GM21390 (cell line): ENCODE data around the gene TMEM8B.

Source experiments
- ATAC-seq: cut with Tn5 transposase; IDR thresholded peaks from one replicate; pipeline ENCODE4 v1.9.1; 2021; ENCODE audit not compliant: unreplicated experiment

Gene TMEM8B

DNA sequence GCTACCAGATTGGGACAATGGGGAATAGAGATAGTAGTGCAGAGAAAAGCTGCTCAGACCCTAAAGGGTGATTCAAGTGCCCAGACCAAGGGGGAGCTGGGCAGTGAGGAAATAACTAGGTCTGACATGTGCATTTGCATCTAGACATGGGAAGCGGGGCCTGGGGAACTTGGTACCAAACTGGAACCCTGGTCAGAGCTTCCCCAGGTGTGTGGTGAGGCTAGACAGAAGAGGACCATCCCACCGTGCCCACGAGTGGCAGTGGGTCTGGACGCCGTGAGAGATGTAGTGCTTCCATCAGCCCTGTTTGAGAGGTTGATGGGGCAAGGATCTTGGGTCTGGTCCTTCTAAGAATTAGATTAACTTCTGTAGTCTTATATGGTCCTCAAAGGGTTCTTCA is 7.6 kb downstream of the TMEM8B start:
- no peak for ATAC-seq

DNA sequence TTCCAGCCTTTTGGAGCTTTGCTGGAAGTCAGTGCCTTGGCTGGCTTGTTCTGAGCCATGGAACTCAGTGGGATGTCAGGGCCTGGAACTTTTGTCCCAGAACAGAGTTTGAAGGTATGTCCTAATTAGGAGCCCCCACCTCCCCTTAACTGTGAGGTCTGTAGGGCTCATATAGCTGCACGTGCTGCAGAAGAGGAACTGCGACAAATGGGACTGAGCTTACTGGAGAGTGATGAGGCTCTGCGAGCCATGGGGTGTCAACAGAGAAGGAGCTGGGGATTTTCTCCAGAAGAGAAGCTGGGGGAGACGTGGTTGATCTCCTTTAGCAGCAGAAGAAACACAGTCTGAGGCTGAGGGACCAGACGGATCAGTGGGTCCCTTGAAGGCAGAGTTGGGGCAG is 10.9 kb downstream of the TMEM8B start:
- ATAC-seq, result no peak

DNA sequence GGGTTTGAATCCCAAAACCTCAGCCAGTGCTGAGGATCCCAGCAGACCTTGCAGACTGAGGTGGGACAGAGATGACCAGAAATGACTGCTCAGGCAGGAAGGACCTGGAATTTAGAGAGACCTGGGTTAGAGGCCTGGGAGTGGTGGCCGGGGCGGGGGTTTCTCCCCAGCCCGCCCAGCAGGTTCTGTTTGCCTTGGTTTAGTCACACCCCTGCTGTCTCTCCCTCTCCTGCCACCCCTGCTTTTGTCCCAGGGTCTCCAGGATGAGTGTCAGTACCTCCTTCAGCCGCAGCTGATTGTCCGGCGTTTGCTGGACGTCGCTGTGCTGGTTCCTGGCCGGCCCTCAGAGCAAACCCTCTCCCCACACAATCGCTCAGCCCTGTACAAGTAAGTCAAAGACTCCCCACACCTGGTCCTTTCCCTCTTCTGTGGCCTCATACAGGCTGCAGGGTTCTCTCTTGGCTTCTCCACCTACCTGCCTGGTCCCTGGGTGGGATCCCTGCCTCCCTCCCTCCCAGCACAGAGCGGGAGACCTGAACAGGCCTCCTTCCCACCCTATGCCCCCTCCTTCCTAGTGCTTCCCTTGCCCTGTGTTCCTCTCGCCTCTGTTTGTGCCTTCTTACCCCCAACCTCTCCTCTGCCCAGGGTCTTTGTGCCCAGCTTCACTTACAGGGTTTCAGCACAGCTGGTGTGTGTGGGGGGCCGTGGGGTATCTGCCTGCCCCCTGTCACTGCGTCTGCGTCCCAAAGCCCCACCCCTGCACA is 12.0 kb downstream of the TMEM8B start:
- no peak for ATAC-seq

DNA sequence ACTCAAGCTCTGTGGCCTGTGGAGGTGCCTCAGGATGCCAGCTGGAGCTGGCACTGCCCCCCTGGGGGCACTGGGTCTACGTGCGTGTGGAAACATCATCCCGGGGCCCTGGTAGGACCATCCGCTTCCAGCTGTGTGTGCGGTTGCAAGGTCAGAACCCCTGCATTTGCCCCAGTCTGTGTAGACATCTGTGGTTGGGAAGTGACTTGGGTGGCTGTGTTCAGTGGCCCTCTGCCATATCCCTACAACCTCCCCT is 12.5 kb downstream of the TMEM8B start:
- no peak for ATAC-seq

DNA sequence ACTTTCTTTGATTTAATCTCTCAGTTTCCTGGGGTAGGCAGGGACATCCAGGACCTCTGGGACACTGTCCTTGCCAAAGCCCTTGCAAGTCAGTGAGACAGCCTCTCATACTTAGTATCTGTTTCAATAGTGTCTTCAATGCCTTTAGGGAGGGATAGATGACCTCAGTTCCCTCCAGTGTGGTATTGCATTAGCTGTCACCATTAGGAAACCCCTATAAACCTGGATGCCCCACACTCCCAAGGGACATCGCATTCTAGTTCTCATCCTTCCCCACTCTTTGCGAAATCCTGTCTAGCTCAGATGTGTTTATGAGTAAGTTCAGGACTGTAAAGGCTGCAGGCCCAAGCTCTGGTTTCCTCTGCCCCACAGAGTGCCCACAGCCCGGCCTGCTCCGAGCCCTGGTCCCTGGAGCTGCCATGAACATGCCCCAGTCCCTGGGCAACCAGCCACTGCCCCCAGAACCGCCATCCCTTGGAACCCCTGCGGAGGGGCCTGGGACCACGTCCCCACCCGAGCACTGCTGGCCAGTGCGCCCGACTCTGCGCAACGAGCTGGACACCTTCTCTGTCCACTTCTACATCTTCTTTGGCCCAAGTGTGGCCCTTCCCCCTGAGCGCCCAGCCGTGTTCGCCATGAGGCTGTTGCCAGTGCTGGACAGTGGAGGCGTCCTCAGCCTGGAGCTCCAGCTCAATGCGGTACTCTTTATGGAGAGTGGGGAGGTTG is 13.2 kb downstream of the TMEM8B start:
- ATAC-seq, result peak; percentile 5

DNA sequence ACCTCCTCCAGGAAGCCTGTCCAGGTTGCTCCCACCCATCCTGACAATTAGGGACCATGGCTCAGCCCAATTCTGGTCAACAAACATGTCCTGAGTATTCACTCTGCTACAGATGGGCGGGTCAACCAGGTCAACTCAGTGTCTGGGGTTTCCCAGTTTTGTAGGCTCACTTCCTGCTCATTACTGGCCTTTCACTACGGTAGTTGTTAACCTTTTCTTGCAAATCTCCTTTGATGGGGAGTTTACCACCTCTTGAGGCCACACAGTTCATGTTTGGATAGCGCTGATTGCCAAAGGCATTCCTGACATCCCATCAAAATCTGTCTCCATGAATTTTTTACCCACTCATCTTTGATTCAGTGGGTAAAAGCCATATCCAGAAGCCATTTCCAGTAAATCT is 13.8 kb downstream of the TMEM8B start:
- peak; percentile 55 for ATAC-seq

DNA sequence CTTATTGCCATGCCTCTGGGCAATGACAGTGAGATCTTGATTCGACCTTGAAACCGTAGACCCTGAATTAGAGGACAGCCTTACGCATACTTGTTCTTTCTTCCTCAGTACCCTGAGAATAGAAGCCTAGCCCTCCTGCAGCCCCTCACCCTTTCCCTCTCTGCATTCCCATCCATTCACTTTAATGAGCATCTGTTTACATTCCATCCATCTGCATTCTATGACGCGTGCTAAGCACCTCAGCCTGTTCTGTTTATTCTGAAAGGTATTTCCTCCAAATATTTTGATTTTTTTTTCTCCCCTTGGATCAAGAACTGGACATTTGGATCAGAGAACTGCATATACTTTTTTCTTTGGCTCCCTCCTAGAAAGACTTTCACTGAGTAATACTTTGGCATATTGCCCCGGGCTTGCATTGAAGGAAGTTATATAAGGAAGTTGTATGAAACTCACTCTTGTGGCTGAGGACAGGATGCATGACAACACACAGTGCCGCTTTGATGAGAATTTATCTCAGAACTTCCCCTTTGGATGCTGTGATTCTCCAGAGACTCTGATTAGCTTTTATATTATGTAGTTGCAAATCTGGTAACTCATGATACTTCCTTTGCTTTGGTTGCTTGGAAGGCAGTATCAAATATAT is 15.7 kb downstream of the TMEM8B start:
- ATAC-seq, result no peak

DNA sequence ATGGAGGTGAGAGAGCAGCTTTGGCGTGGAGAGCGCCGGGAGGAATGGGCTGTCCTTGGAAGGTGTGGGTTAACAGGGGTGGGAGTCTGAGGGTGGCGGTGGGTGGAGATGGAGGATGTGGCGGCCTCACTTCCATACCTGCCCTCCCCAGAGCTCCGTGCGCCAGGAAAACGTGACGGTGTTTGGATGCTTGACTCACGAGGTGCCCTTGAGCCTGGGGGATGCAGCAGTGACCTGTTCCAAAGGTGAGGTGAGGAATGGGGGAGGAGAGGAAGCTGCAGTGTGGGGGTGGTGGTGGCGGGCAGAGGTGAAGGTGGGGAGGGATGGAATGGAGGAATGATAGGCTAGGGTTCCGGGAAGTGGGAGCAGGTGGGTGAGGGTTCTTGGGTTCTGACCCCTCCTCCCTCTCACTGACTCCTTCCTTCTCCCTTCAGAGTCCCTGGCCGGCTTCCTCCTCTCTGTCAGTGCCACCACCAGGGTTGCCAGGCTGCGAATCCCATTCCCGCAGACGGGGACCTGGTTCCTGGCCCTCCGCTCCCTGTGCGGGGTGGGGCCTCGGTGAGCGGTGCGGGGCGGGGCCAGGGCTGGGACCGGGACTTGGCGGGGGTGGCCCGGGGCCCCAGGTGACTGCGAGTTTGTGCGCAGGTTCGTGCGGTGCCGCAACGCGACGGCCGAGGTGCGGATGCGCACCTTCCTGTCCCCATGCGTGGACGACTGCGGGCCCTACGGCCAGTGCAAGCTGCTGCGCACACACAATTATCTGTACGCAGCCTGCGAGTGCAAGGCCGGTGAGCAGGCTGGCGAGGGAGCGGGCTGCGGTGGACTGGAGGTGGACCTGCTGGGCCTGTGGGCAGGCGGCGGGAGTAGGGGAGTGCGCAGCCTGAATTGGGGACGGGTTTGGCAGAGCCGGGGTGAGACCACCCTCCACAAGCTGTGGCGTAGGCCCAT is 17.1 kb downstream of the TMEM8B start:
- ATAC-seq, result no peak

DNA sequence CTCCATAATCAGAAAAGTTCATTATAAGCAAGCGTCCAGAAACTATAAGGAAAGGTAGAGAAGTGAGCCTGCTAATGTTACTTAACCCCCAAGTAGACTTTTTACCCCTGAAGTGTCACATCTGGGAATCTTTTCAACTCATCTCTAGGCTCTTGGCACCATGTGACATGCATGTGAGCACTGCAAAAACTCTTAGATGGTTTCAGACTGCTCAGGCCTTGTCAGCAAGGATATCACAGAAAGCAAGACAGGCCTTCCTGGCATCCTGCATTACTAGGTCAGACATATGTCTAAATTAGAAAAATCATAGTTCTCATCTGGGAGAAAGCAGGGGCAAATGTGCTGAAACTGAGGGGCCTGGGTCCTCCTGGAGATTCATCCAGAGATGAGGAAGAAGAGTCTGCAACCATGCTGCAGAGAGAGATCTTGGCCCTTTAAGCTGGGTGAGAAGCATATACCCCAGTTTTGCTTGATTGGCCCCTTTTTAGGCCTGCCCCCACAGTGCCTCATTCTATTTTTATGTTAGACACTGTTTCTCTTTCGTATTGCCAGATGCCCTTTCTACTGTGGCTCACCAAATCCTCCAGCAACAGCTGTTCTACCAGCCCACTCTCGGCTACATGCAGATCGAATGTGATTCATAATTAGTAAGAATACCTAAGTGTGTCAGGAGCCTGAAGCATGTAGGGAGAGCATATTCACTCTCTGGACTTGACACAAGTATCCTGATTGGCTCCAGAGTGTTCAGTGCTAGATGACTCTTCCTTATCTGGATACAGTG is 19.0 kb downstream of the TMEM8B start:
- ATAC-seq, result peak; percentile 87

DNA sequence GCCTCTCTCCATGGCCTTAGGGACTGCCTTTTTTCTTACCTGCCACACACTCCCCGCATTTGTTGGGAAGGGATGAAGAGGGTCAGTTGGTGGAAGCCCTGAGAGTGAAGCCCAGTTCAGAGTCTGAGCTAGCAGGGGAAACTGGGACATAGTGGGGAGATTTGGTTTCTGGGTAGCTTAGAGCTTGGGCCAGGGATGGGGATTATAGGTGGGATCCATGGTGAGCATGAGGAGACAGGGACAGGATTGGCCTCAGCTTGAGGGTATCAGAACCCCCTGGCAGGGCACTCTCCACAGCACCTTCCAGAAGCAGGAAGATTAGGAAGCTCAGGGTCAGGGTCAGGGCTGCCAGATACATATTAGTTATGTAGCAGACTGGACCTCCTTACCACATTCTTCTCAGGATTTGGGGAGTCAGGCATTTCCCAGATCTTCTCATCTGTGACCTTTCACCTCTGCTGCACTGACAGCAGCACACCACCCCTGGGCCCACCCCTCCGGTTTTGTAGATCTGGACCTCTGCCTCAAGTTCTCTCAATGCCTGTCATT is 23.3 kb downstream of the TMEM8B start:
- ATAC-seq, result no peak

DNA sequence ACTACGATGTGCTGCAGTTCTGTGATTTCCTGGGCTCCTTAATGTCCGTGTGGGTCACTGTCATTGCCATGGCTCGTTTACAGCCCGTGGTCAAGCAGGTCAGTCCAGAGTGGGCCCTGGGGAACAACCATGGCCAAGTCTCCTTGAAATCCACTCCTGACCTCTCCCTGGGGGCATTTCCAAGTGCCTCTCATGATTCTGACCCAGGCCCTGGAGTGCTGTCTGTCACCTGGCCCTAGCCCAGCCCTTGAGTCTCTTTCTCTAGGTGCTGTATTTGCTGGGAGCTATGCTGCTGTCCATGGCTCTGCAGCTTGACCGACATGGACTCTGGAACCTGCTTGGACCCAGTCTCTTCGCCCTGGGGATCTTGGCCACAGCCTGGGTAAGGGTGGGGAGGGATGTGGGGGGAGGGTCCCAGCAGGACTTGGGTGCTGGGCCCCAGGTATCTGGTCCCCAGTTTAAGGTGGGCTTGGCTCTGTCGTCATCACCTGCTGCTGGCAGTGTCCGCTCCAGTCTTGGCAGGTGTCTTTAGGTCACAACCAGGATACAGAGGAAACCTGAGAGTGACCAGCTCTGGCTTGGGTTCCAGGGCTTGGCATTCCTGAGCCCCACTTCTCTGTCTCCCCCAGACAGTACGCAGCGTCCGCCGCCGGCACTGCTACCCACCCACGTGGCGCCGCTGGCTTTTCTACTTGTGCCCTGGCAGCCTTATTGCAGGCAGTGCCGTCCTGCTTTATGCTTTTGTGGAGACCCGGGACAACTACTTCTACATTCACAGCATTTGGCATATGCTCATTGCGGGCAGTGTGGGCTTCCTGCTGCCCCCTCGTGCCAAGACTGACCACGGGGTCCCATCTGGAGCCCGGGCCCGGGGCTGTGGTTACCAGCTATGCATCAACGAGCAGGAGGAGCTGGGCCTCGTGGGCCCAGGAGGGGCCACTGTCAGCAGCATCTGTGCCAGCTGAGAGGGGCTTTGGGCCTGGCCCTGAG is 24.1 kb downstream of the TMEM8B start:
- no peak for ATAC-seq

DNA sequence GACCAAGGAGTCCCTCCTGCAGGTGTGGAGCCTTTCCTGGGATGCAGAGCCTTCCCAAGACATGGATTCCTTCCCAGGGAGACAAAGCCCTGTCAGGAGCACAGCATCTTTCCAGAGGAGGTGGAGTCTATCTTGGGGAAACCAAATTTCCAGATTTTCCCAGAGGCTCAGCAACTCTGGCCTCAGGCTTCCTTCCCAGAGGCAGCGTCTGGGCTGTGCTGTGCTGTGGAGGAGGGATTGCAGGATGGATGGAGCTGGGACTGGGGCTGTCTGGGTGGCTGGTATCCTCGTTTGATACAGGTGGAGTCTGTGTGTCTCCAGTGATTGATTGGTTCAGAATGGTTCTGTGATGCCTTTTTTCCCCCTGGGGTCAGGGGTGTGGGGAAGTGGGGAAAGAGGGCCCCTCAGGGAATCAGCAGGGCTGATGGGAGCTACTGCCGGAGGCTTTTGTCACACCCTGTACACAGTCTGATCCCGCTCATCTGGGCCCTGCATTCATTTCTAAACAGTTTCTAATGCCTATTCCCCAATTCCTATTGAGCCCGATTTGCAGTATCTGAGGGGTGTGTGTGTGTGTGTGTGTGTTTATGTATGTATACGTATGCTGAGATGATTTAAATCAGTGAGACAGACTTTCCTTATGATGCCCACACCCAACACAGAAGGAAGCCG is 25.2 kb downstream of the TMEM8B start:
- ATAC-seq, result no peak

DNA sequence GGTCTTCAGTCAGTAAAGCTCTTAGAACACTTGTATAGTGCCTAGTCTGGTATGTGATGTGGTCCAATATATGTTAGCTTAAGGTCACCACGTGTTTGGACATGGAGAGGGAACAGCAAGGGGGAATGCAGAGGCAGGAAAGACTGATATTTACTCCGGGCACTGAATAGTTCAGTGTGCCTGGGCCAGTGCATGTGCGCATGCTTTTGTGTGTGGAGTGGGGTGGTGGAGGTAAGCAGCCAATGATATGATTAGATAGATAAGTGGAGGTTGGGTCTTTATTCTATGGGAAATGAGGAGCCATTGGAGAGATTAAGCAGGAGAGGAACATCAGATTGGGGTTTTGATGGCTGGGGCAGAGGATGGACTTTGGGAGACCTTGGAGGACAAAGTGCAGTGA is 27.2 kb downstream of the TMEM8B start:
- ATAC-seq, result no peak

DNA sequence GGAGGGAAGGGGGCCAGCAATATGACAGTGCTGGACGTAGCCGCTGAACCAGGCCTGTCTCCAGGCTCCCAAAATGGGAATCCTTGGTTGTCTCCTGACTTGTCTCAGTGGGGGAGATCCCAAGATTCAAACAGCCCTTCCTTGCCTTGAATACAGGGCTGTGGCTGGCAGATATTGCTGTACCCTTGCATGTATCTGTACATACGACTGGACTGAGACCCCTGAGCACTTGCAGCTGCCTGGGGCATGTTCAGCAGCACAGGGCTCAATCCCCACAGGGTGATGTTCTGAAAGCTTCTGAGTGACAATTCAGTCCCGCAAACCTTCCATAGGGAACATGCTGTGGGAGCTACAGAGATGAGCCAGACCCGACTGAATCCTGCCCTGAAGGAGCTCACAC is 27.9 kb downstream of the TMEM8B start:
- no peak for ATAC-seq

DNA sequence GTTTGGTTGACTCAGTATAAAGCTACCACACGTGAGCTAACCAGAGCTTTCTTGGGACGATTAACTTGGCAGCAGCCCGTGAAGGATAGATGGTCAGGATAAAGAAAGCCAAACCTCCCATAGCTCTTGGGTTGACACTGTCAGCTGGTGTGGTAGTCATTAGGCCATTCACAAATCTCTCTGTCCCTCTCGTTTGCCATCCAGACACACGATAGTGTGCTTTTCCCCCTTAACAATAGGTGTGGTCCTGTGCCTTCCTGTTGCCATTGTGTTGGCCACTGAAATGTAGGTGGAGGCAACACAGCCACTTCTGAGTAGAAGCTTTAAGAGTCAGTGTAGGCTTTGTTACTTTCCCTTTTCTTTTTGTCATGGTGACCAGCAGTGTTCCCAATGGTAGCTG is 29.4 kb downstream of the TMEM8B start:
- no peak for ATAC-seq

DNA sequence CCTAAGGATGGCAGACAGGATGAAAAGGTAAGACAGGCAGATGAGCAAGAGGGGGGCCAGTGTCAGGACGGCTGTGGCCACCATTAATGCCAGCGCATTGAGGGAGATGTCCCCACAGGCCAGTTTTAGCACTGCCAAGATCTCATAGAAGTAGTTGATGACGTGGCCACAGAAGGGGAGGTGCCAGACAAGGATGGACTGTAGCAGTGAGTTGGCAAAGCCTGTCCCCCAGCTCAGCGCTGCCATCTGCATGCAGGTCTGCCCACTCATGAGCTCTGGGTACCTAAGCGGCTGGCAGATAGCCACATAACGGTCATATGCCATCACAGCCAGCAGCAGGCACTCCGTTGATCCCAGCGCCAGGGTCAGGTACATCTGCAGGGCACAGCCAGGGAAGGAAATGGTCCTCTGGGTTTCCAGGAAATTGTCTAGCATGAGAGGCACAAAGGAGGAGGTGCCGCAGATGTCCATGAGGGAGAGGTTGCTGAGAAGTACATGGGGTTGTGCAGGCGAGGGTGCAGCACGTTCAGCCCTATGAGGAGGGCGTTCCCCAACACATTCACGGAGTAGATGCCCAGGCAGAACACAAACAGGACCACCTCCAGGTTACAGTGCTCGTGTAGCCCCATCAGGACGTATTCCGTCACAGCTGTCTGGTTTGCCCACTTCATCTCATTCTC is 30.4 kb downstream of the TMEM8B start:
- ATAC-seq, result no peak

DNA sequence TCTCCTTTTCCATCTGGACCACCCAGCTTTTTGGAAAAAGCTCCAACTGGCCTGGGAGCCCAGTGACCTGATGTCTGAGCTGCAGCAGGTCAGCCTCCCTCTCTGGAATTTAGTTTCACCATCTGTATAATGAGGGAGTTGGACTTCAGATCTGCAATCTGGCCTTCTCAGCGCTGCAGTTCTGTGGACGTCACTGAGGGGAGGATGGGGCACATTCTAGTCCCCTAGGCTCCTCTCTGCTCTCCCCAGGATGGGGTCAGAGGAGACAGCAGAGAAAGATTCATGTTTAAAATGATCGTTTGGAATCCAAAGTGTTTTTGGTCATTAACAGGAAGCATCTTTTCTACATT is 30.9 kb downstream of the TMEM8B start:
- ATAC-seq, result no peak
